SU-DHL-6 (cell line): ENCODE measurements around the gene CYP1B1.

Source experiments
- CTCF ChIP-seq: fragments of 200-600 bp; sonication (generic); IDR thresholded peaks from one replicate; pipeline ENCODE4 v1.5.1; 2017; ENCODE audit warnings: antibody characterized with exemption, mild to moderate bottlenecking, low read length, moderate library complexity; ENCODE audit not compliant: insufficient read depth, poor library complexity, severe bottlenecking
- EZH2phosphoT487 ChIP-seq: fragments of 200-600 bp; sonication (generic), shearing (Covaris generic); conservative IDR thresholded peaks from 2 replicates; pipeline ENCODE4 v1.6.1; 2018; ENCODE audit warnings: mild to moderate bottlenecking, antibody characterized with exemption, low read length, moderate library complexity, mixed read lengths

GRCh38 chr2:38113051-38113450, 37.1 kb upstream of the CYP1B1 start:
- no peak for TF ChIP-seq CTCF
- TF ChIP-seq EZH2phosphoT487: no peak
